ENCODE data around the gene KSR2.

The KSR2 gene

DNA sequence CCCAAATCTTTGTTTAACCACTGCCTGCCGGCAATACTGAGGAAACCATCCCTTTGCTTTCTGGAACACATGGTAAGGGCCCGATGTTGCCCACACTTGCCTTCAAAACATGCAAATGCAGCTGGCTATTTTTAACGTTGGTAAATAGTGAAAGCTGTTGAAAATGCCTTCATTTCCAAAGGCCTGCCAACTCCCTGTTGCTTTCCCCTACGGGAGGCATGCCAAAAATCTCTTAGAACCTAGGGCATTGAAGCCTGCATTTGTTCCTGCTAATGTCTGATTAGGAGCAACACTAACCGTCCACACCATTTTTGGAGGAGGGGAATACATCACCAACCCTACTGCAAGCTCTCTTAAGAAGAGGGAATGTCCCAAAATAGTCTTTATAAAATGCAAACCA is 454.8 kb downstream of the KSR2 start:
- TF ChIP-seq, protein P1, sequence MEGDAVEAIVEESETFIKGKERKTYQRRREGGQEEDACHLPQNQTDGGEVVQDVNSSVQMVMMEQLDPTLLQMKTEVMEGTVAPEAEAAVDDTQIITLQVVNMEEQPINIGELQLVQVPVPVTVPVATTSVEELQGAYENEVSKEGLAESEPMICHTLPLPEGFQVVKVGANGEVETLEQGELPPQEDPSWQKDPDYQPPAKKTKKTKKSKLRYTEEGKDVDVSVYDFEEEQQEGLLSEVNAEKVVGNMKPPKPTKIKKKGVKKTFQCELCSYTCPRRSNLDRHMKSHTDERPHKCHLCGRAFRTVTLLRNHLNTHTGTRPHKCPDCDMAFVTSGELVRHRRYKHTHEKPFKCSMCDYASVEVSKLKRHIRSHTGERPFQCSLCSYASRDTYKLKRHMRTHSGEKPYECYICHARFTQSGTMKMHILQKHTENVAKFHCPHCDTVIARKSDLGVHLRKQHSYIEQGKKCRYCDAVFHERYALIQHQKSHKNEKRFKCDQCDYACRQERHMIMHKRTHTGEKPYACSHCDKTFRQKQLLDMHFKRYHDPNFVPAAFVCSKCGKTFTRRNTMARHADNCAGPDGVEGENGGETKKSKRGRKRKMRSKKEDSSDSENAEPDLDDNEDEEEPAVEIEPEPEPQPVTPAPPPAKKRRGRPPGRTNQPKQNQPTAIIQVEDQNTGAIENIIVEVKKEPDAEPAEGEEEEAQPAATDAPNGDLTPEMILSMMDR (IDR thresholded peaks at IDR 0.05): no peak

DNA sequence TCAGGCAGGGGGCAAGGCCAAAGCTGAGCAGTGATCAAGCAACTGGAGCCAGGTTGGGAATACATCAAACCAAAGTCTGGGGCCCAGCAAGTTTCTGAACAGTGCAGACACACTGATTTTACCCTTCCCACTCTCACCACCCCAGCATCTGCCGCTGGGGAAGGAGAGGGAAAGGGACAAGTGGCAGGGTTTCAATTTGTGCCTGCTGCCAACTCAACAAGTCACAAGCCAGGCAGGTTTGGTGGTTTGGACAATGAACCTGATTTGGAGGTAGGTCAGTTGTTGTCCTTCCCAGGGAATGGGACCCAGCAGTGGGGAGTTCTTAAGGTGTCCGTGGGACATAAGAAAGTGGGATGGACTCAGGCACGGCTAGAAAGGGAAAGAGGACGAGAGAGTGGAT is 455.4 kb downstream of the KSR2 start:
- TF ChIP-seq, protein P1 (IDR thresholded peaks at IDR 0.05): no peak

DNA sequence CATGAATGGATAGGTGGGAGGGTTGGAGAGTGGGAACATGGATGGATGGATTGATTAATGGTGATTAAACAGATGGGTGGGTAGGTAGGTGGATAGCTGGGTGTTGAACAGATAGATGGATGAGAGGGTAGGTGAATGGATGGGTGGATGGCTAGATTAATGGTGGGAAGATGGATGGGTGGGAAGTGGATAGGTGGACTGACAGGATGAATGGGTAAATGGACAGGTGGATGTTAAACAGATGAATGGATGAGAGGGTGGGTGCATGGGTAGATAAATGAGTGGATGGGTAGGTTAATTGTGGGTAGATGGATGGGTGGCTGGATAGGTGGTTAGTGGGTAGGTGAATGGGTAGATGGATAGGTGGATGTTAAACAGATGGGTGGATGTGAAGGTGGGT is 460.3 kb downstream of the KSR2 start:
- TF ChIP-seq, protein P1 (IDR thresholded peaks at IDR 0.05): no peak

DNA sequence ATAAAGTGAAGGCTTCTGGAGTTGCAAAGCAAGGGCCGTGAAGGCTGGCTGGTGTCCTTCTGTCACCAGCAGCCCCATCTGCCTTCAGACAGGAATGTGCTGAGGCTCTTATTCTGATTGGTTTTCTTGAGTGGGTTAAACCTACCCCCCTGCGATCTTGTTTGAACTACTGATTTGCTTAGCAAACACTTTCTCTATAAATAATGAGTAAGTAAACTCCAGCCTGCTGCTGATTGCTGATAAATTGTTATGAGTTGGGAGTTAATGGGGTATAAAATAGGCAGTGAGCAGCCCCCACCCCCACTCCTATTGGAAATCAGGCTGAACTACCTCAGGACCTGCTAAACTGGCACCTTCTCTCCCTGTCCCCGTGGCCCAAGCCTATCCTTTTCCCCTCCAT is 461.2 kb downstream of the KSR2 start:
- TF ChIP-seq, protein P1 (IDR thresholded peaks at IDR 0.05): no peak

DNA sequence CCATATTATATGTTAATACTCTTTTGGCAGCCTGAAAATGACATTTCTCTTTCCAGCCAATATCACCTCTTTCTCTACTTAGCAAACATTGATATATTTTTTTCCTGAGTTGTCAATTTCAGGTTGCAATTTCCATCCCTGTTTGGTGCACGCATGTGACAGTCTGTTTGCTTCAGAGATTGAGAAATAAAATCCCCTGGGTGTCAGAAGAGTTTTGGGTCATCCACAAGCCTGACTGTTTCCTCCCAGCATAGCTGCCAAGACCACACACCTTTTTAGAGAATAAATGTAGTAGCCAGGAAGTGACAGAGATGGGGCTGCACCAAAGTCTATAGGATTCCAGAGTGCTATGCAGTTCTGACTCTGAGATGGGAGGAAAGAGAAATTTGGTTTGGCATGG is 462.5 kb downstream of the KSR2 start:
- TF ChIP-seq, protein P1 (IDR thresholded peaks at IDR 0.05): no peak

DNA sequence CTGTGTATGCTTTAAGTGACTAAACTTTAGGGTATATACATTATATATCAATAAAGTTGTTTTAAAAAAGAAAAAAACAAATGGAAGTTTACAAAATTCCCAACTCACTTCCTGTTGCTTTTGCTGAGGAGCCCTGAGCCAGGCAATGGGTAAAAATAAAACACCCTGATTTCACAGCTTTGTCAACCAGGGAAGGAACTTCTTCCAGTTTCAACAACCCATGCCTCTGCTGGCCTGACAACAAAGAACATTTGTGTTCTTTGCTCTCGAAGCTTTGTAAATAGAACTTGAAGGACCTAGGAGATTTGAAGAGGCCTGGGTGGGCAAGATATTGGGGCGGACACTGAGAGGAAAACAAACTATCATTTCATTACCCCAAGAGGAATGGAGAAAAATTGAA is 466.2 kb downstream of the KSR2 start:
- TF ChIP-seq, protein P1 (IDR thresholded peaks at IDR 0.05): no peak

DNA sequence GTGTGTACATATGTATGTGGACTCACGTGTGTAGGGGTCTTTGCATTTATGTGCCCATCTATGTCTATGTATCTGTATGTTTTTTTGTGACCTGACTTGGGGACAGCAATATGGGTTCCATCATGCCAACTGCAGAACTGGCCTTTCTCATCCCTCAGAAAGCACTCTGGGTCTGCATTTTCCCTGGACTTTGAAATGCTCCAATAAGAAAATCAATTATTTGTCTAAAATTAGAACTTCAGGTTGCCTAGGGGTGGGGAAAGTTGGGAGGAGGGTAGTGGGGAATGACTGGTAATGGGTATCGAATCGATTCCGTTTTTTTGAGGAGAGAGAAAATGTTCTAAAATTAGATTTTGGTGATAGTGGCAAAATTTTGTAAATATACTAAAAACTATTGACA is 466.6 kb downstream of the KSR2 start:
- TF ChIP-seq, protein P1 (IDR thresholded peaks at IDR 0.05): no peak
